ENCODE results near the gene GRM1. TPM values are rescaled to one million over a fixed set of nuclear protein-coding genes. Genes with fewer than 3 reads are reported as not detected.

GRM1 gene
- total RNA-seq, 2 experiments from 2014 or later, result not detected

GRCh38 chr6:146347690-146348089, 318.8 kb downstream of the GRM1 start:
- no peaks in the 10 kb centered on the region for H3K36me3 ChIP-seq (ENCODE audit: insufficient read depth, low read length)
- no peaks in the 10 kb centered on the region for H3K36me3 Mint-ChIP-seq (ENCODE audit: low read depth)
- ChIA-PET CTCF (interaction anchor here (1.3 kb wide), 1 partner anchor 15 kb away, joined by 4 read pairs; no protein-coding TSS in a partner anchor), POLR2A (interaction anchor here (0.7 kb wide), 1 partner anchor 35 kb away, joined by 3 read pairs; no protein-coding TSS in a partner anchor)
- no peak overlapping the region for H3K27ac Mint-ChIP-seq
- H3K9me3 Mint-ChIP-seq, result no peaks in the 10 kb centered on the region
- H3K9me3 ChIP-seq (ENCODE audit: control insufficient read depth in 1 of 2, insufficient read depth in 1 of 2, low read length in 2 of 2), result peaks cover 0 to 4% of the 10 kb centered on the region in 2 experiments
- no peaks in the 10 kb centered on the region for H3K27me3 ChIP-seq (ENCODE audit: control insufficient read depth in 1 of 2, insufficient read depth in 2 of 2, low read length in 2 of 2)
- no peaks in the 10 kb centered on the region for H3K4me1 ChIP-seq (ENCODE audit: insufficient read depth, low read length)
- H3K4me1 Mint-ChIP-seq (ENCODE audit: low read depth), result no peaks in the 10 kb centered on the region
- TF ChIP-seq CTCF (IDR thresholded peaks at IDR 0.05), result no peak
- ATAC-seq (ENCODE audit: poor library complexity) (no peak), DNase-seq (no peak)
- intact Hi-C loops (cut with DNase I, micrococcal nuclease), result no loop called here
- H3K27ac ChIP-seq (ENCODE audit: low read depth in 1 of 2, low read length in 2 of 2), result no peak overlapping the region
- no peak overlapping the region for H3K4me3 ChIP-seq (ENCODE audit: low read length)
- H3K27me3 Mint-ChIP-seq, result no peaks in the 10 kb centered on the region
- no peak overlapping the region for H3K4me3 Mint-ChIP-seq

- Mint-ChIP-seq H3K27ac (no peak overlapping the region), H3K36me3 (ENCODE audit: low read depth) (no peaks in the 10 kb centered on the region), H3K27me3 (no peaks in the 10 kb centered on the region), H3K4me3 (no peak overlapping the region), H3K4me1 (ENCODE audit: low read depth) (no peaks in the 10 kb centered on the region), H3K9me3 (no peaks in the 10 kb centered on the region)
- Histone ChIP-seq H3K36me3 (ENCODE audit: insufficient read depth, low read length) (no peaks in the 10 kb centered on the region), H3K27me3 (ENCODE audit: control insufficient read depth in 1 of 2, insufficient read depth in 2 of 2, low read length in 2 of 2) (no peaks in the 10 kb centered on the region), H3K27ac (ENCODE audit: low read depth in 1 of 2, low read length in 2 of 2) (no peak overlapping the region), H3K9me3 (ENCODE audit: control insufficient read depth in 1 of 2, insufficient read depth in 1 of 2, low read length in 2 of 2) (peaks cover 0 to 4% of the 10 kb centered on the region in 2 experiments), H3K4me1 (ENCODE audit: insufficient read depth, low read length) (no peaks in the 10 kb centered on the region), H3K4me3 (ENCODE audit: low read length) (no peak overlapping the region)
- ATAC-seq (ENCODE audit: poor library complexity) (no peak), DNase-seq (no peak)
- CTCF ChIA-PET, result no interaction called here
- intact Hi-C loops (cut with DNase I, micrococcal nuclease), result no loop called here
- TF ChIP-seq CTCF (IDR thresholded peaks at IDR 0.05), result no peak
- POLR2A ChIA-PET, result no interaction called here
Measured at GRCh38 chr6:146351018-146351417, 322.2 kb downstream of the GRM1 start.

GRCh38 chr6:146352163-146352562, 323.3 kb downstream of the GRM1 start:
- Histone ChIP-seq H3K4me1 (ENCODE audit: insufficient read depth, low read length) (no peaks in the 10 kb centered on the region), H3K27me3 (ENCODE audit: control insufficient read depth in 1 of 2, insufficient read depth in 2 of 2, low read length in 2 of 2) (no peaks in the 10 kb centered on the region), H3K36me3 (ENCODE audit: insufficient read depth, low read length) (no peaks in the 10 kb centered on the region), H3K4me3 (ENCODE audit: low read length) (no peak overlapping the region), H3K27ac (ENCODE audit: low read depth in 1 of 2, low read length in 2 of 2) (no peak overlapping the region), H3K9me3 (ENCODE audit: control insufficient read depth in 1 of 2, insufficient read depth in 1 of 2, low read length in 2 of 2) (peaks cover 0 to 4% of the 10 kb centered on the region in 2 experiments)
- Mint-ChIP-seq H3K27ac (no peak overlapping the region), H3K4me1 (ENCODE audit: low read depth) (no peaks in the 10 kb centered on the region), H3K36me3 (ENCODE audit: low read depth) (no peaks in the 10 kb centered on the region), H3K27me3 (no peaks in the 10 kb centered on the region), H3K9me3 (no peaks in the 10 kb centered on the region), H3K4me3 (no peak overlapping the region)
- intact Hi-C loops (cut with DNase I, micrococcal nuclease), result no loop called here
- POLR2A ChIA-PET, result no interaction called here
- CTCF ChIA-PET, result no interaction called here
- ATAC-seq (ENCODE audit: poor library complexity) (no peak), DNase-seq (no peak)
- TF ChIP-seq CTCF (IDR thresholded peaks at IDR 0.05), result no peak

Data from CD4-positive, alpha-beta T cell (primary cell).